SK-N-DZ (cell line): ENCODE measurements around the gene SMIM44. TPM values are rescaled to one million over a fixed set of nuclear protein-coding genes. Genes with fewer than 3 reads are reported as not detected.
A peak's percentile ranks its signal among the peaks of the same experiment; 100 is the strongest.
"Not testable (repeated sequence)": the region's sequence is repeated elsewhere in the genome, so short reads cannot be mapped to it uniquely, and the experiment has no call there.

ENCODE experiments used
- DNase-seq: peaks from one replicate; pipeline ENCODE4 v3.0.0-alpha.2; 2015; ENCODE audit warnings: low spot score
- polyA plus RNA-seq, 2 experiments: library from polyadenylated mRNA; depleted of rRNA; stranded (reverse); fragments of >200 nt; gene quantifications; 2 replicates each; pipeline ENCODE4 v1.2.3, GENCODE V29; 2014

Gene SMIM44
- not detected in 2 replicates for polyA plus RNA-seq (2014; cell fraction: cytosol; rRNA removed)
- not detected in 2 replicates for polyA plus RNA-seq (2014; cell fraction: nucleus; rRNA removed)

- DNase-seq: no peak
These were observed at the start of gene SMIM44 for GRCh38 chr19:3483226-3483628. TSS of gene SMIM44 (minus strand) at chr19:3483441. CDS start at chr19:3483403, 38 bp downstream.

- no peak for DNase-seq
These were observed 49.8 kb upstream of the SMIM44 start for GRCh38 chr19:3533033-3533432.

- DNase-seq: no peak
These were observed 49.0 kb upstream of the SMIM44 start for GRCh38 chr19:3532154-3532786.

GRCh38 chr19:3531716-3532115 is 48.5 kb upstream of the SMIM44 start:
- no peak for DNase-seq

- DNase-seq: no peak
These were observed 47.1 kb upstream of the SMIM44 start for GRCh38 chr19:3530389-3530788.

GRCh38 chr19:3529299-3529698 is 46.1 kb upstream of the SMIM44 start:
- DNase-seq: not testable (repeated sequence)

- DNase-seq: no peak
These were observed 45.4 kb upstream of the SMIM44 start for GRCh38 chr19:3528539-3529211.

GRCh38 chr19:3528080-3528479 is 44.8 kb upstream of the SMIM44 start:
- no peak for DNase-seq

GRCh38 chr19:3527238-3527910 is 44.1 kb upstream of the SMIM44 start:
- no peak for DNase-seq

- no peak for DNase-seq
These were observed 43.4 kb upstream of the SMIM44 start for GRCh38 chr19:3526507-3527237.

- DNase-seq: no peak
These were observed 41.7 kb upstream of the SMIM44 start for GRCh38 chr19:3524904-3525451.

- DNase-seq: no peak
These were observed 41.0 kb upstream of the SMIM44 start for GRCh38 chr19:3524078-3524842.

GRCh38 chr19:3523361-3524077 is 40.3 kb upstream of the SMIM44 start:
- DNase-seq: no peak

GRCh38 chr19:3522421-3523360 is 39.5 kb upstream of the SMIM44 start:
- DNase-seq: no peak

GRCh38 chr19:3521104-3521445 is 37.8 kb upstream of the SMIM44 start:
- DNase-seq: no peak

- peak; percentile 29 for DNase-seq
These were observed 37.2 kb upstream of the SMIM44 start for GRCh38 chr19:3520166-3521103.

GRCh38 chr19:3519126-3519525 is 35.9 kb upstream of the SMIM44 start:
- DNase-seq: no peak

- no peak for DNase-seq
These were observed 35.4 kb upstream of the SMIM44 start for GRCh38 chr19:3518659-3519058.
